HCT116 (cell line): ENCODE measurements around the gene TANGO6. TPM values are rescaled to one million over a fixed set of nuclear protein-coding genes. Genes with fewer than 3 reads are reported as not detected.
"Not testable (repeated sequence)": the region's sequence is repeated elsewhere in the genome, so short reads cannot be mapped to it uniquely, and the experiment has no call there.

Experiments used
- ATAC-seq: fragments of 200-7000 bp; cut with Tn5 transposase; 2 replicates; pipeline ENCODE4 v1.9.1; 2020; ENCODE audit warnings: mild to moderate bottlenecking, moderate library complexity
- BruUV-seq: library from RNA; stranded (reverse); fragments of 400-500 nt; replicated peaks from 2 replicates; lab custom pipeline; 2021; lab: Mats Ljungman, UMichigan
- CTCF ChIA-PET: fragments of 300-600 bp; sonication (Branson Sonifier 250); formaldehyde crosslinking; loops from one replicate; lab custom pipeline; 2021; ENCODE audit warnings: antibody characterized with exemption; lab: Charles Lee
- POLR2A ChIA-PET: fragments of 300-600, 350-600 bp; sonication (Branson Sonifier 250); formaldehyde crosslinking; loops from one replicate; lab custom pipeline; 2021; ENCODE audit warnings: antibody characterized with exemption; lab: Charles Lee
- RAD21 ChIA-PET, 2 experiments: fragments of 300-600 bp; sonication (Branson Sonifier 250); formaldehyde crosslinking; loops; one replicate each; lab custom pipeline; 2023; ENCODE audit warnings: low total read pairs in 2 of 2; ENCODE audit not compliant: uncharacterized antibody in 2 of 2, unreplicated experiment in 2 of 2, low non-redundant PET in 1 of 2; lab: Charles Lee
- DNase-seq: peaks from one replicate; pipeline ENCODE4 v3.0.0-alpha.2; 2010; ENCODE audit warnings: low read depth, low spot score
- H2AFZ ChIP-seq: fragments of 200-600 bp; shearing (Covaris generic), sonication (generic); 2 replicates; pipeline ENCODE4 v1.6.1; 2017; ENCODE audit warnings: low read depth, mixed run types, mixed read lengths, antibody characterized with exemption, low read length; ENCODE audit not compliant: poor library complexity, severe bottlenecking
- H3K27ac ChIP-seq: 2 replicates; pipeline ENCODE4 v1.5.1; 2012; ENCODE audit warnings: low read depth, low read length
- H3K27me3 ChIP-seq: fragments of 200-600 bp; sonication (generic); 2 replicates; pipeline ENCODE4 v1.6.1; 2016; ENCODE audit warnings: mixed run types, low read length, mixed read lengths; ENCODE audit not compliant: insufficient read depth
- H3K36me3 ChIP-seq, 2 experiments: fragments of 200-500 bp in 1 of 2; fragments of 200-600 bp in 1 of 2; sonication (Bioruptor generic) in 1 of 2; sonication (generic) in 1 of 2; 2 replicates each; pipeline versions ENCODE4 v1.5.1 to v1.6.1; 2014 to 2016; ENCODE audit warnings: low read length in 2 of 2, inconsistent platforms in 1 of 2, mixed read lengths in 1 of 2, mixed run types in 1 of 2; ENCODE audit not compliant: insufficient read depth in 2 of 2, control insufficient read depth in 1 of 2
- H3K4me1 ChIP-seq, 2 experiments: fragments of 200-600 bp in 1 of 2; sonication (generic) in 1 of 2; 2 replicates each; pipeline versions ENCODE4 v1.5.1 to v1.6.1; 2012 to 2017; ENCODE audit warnings: low read length in 2 of 2, inconsistent platforms in 1 of 2, mild to moderate bottlenecking in 1 of 2, mixed read lengths in 1 of 2, mixed run types in 1 of 2, moderate library complexity in 1 of 2; ENCODE audit not compliant: insufficient read depth in 2 of 2, control insufficient read depth in 1 of 2
- H3K4me2 ChIP-seq: fragments of 200-600 bp; sonication (generic); 2 replicates; pipeline ENCODE4 v1.6.1; 2017; ENCODE audit warnings: mixed run types, low read length, mixed read lengths
- H3K4me3 ChIP-seq, 2 experiments: fragments of 200-600 bp in 1 of 2; sonication (generic) in 1 of 2; replicated peaks in 1 of 2; 2 replicates each; pipeline ENCODE4 v1.5.1; 2011 to 2016; ENCODE audit warnings: low read length in 2 of 2, control low read depth in 1 of 2, low read depth in 1 of 2, mild to moderate bottlenecking in 1 of 2, mixed read lengths in 1 of 2, mixed run types in 1 of 2
- H3K79me2 ChIP-seq: fragments of 200-600 bp; sonication (generic); 2 replicates; pipeline ENCODE4 v1.6.1; 2017; ENCODE audit warnings: mild to moderate bottlenecking, mixed run types, low read length, moderate library complexity, mixed read lengths; ENCODE audit not compliant: insufficient read depth
- H3K9ac ChIP-seq: fragments of 200-600 bp; sonication (generic); 2 replicates; pipeline ENCODE4 v1.6.1; 2016; ENCODE audit warnings: low read length, mixed read lengths
- H3K9me2 ChIP-seq: fragments of 200-600 bp; sonication (generic), shearing (Covaris generic); 2 replicates; pipeline ENCODE4 v1.6.1; 2017; ENCODE audit warnings: mixed run types, mild to moderate bottlenecking, moderate library complexity; ENCODE audit not compliant: insufficient read depth
- H3K9me3 ChIP-seq, 2 experiments: fragments of 200-500 bp in 1 of 2; fragments of 200-600 bp in 1 of 2; sonication (Bioruptor generic) in 1 of 2; sonication (generic) in 1 of 2; 2 replicates each; pipeline ENCODE4 v1.6.1; 2014 to 2017; ENCODE audit warnings: low read length in 2 of 2, mixed read lengths in 2 of 2, inconsistent platforms in 1 of 2, low read depth in 1 of 2, mild to moderate bottlenecking in 1 of 2, mixed run types in 1 of 2, moderate library complexity in 1 of 2; ENCODE audit not compliant: control insufficient read depth in 1 of 2, insufficient read depth in 1 of 2
- H4K20me1 ChIP-seq: fragments of 200-600 bp; sonication (generic), shearing (Covaris generic); 2 replicates; pipeline ENCODE4 v1.6.1; 2017; ENCODE audit warnings: mixed run types, mild to moderate bottlenecking, moderate library complexity; ENCODE audit not compliant: insufficient read depth
- CBX3 ChIP-seq: IDR thresholded peaks from 2 replicates; pipeline ENCODE4 v1.6.1; 2012; ENCODE audit warnings: low read depth
- CEBPB ChIP-seq: IDR thresholded peaks from 2 replicates; pipeline ENCODE4 v1.6.1; 2012; ENCODE audit warnings: low read depth
- EGR1 ChIP-seq: IDR thresholded peaks from 2 replicates; pipeline ENCODE4 v1.6.1; 2012; ENCODE audit warnings: low read depth
- ELF1 ChIP-seq: IDR thresholded peaks from 2 replicates; pipeline ENCODE4 v1.6.1; 2012; ENCODE audit warnings: low read depth, borderline replicate concordance
- EZH2 ChIP-seq: fragments of 200-600 bp; sonication (generic); IDR thresholded peaks from 2 replicates; pipeline ENCODE4 v1.6.1; 2017; ENCODE audit warnings: antibody characterized with exemption, mixed run types
- FOSL1 ChIP-seq: IDR thresholded peaks from 2 replicates; pipeline ENCODE4 v1.6.1; 2012; ENCODE audit warnings: low read depth
- MAX ChIP-seq: IDR thresholded peaks from 2 replicates; pipeline ENCODE4 v1.6.1; 2012
- POLR2A ChIP-seq: IDR thresholded peaks from 2 replicates; pipeline ENCODE4 v1.7.0; 2011; ENCODE audit warnings: borderline replicate concordance; ENCODE audit not compliant: insufficient read depth, insufficient read length; ENCODE audit errors: extremely low read depth
- POLR2AphosphoS5 ChIP-seq: IDR thresholded peaks from 2 replicates; pipeline ENCODE4 v1.6.1; 2011; ENCODE audit warnings: mild to moderate bottlenecking, low read depth, low read length, moderate library complexity
- SP1 ChIP-seq: IDR thresholded peaks from 2 replicates; pipeline ENCODE4 v1.6.1; 2012; ENCODE audit warnings: low read depth
- YY1 ChIP-seq: IDR thresholded peaks from 2 replicates; pipeline ENCODE4 v1.6.1; 2011; ENCODE audit warnings: low read length, low read depth, moderate library complexity, mild to moderate bottlenecking; ENCODE audit not compliant: insufficient replicate concordance; ENCODE audit errors: extremely low read depth
- ZNF274 ChIP-seq: fragments of 200-500 bp; sonication (Bioruptor generic); IDR thresholded peaks from 2 replicates; pipeline ENCODE4 v1.6.1; 2014; ENCODE audit warnings: mild to moderate bottlenecking, low read depth, low read length, inconsistent platforms
- intact Hi-C: fragments of 100-400 bp; cut with micrococcal nuclease; formaldehyde crosslinking; loops from 2 replicates; pipeline ENCODE4 v1.10.0; 2022
- total RNA-seq: library from RNA; stranded (reverse); gene quantifications from one replicate; pipeline ENCODE4 v1.2.1, GENCODE V29; 2021; ENCODE audit not compliant: unreplicated experiment
- TF ChIP-seq, protein P1 (sequence below): IDR thresholded peaks from 2 replicates; pipeline ENCODE4 v1.6.1; 2011; ENCODE audit warnings: mild to moderate bottlenecking, low read length, moderate library complexity; ENCODE audit not compliant: insufficient replicate concordance; ENCODE audit errors: extremely low read depth

The TANGO6 gene
- total RNA-seq, 1 experiment from 2014 or later: 16.4 TPM

GRCh38 chr16:69057400-69058378 is 214.4 kb downstream of the TANGO6 start (continued):
- TF ChIP-seq CEBPB: peak; percentile 33; the same call in 1 of the 2 replicates

DNA sequence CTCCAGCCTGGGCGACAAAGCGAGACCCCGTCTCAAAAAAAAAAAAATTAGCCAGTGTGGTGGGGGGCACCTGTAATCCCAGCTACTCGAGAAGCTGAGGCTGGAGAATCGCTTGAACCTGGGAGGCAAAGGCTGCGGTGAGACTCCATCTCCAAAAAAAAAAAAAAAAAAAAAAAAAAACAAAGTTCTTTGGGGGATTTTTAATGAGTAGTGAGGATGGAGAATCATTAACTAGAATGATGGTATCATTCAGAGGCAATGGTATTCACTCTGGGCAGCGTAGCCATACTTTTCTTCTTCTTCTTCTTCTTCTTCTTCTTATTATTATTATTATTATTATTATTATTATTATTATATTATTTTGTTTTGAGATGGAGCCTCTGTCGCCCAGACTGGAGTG is 220.2 kb downstream of the TANGO6 start:
- BruUV-seq, H3K36me3 ChIP-seq, intact Hi-C loops, H3K4me3 ChIP-seq, H4K20me1 ChIP-seq, H3K27me3 ChIP-seq, H3K79me2 ChIP-seq, H3K9me2 ChIP-seq, ATAC-seq, H2AFZ ChIP-seq, DNase-seq, H3K9me3 ChIP-seq: not testable (repeated sequence)
- ChIA-PET POLR2A (interaction anchor here (0.7 to 3.9 kb wide), 2 partner anchors 10 to 57 kb away, joined by 4 to 30 read pairs; no protein-coding TSS in a partner anchor), CTCF (interaction anchor here (1.5 kb wide), 1 partner anchor 10 kb away, joined by 6 read pairs; no protein-coding TSS in a partner anchor), RAD21 (interaction anchor here in 1 of 2 experiments (0.6 kb wide), 1 partner anchor 327 kb away, joined by 3 read pairs; the partner anchor contains the start of gene CDH1)
- Histone ChIP-seq H3K9ac (peak overlapping the region; percentile 61), H3K4me2 (peak overlapping the region; percentile 62), H3K4me1 (peaks cover 46 to 82% of the 10 kb centered on the region in 2 experiments), H3K27ac (peak overlapping the region; percentile 72)

GRCh38 chr16:69064124-69064763 is 220.9 kb downstream of the TANGO6 start:
- Histone ChIP-seq H3K27ac (peak overlapping the region; percentile 62), H3K27me3 (no peaks in the 10 kb centered on the region), H3K9me2 (no peaks in the 10 kb centered on the region), H3K4me2 (peak overlapping the region; percentile 62), H3K9ac (peak overlapping the region; percentile 61), H2AFZ (no peak overlapping the region), H3K79me2 (no peaks in the 10 kb centered on the region), H3K4me1 (peaks cover 53 to 84% of the 10 kb centered on the region in 2 experiments), H3K36me3 (no peaks in the 10 kb centered on the region), H4K20me1 (no peaks in the 10 kb centered on the region), H3K9me3 (no peaks in the 10 kb centered on the region), H3K4me3 (peak overlapping the region in 1 of 2 experiments; percentile 4; a peak in 1 of 4 replicates)
- intact Hi-C loops: no loop called here
- ChIA-PET CTCF (interaction anchor here (1.5 kb wide), 1 partner anchor 9 kb away, joined by 6 read pairs; no protein-coding TSS in a partner anchor), RAD21 (interaction anchor here (0.6 to 0.9 kb wide), 2 partner anchors 70 to 327 kb away, joined by 3 read pairs; partner anchors contain the start of gene CDH1 (in 1 of the 2)), POLR2A (interaction anchor here (3.9 kb wide), 1 partner anchor 9 kb away, joined by 30 read pairs; no protein-coding TSS in a partner anchor)
- no TSS peak for BruUV-seq
- DNase-seq: peak; percentile 73
- peak; percentile 79 for ATAC-seq
- no peak for TF ChIP-seq CBX3
- no peak for TF ChIP-seq ELF1
- TF ChIP-seq EGR1: no peak
- peak; percentile 23; the same call in 1 of the 2 replicates for TF ChIP-seq MAX
- no peak for TF ChIP-seq POLR2AphosphoS5
- TF ChIP-seq ZNF274: no peak
- no peak for TF ChIP-seq EZH2
- TF ChIP-seq FOSL1: peak; percentile 11; the same call in 1 of the 2 replicates
- TF ChIP-seq YY1: no peak
- TF ChIP-seq SP1: peak; percentile 60; the same call in 1 of the 2 replicates
- TF ChIP-seq, protein P1, sequence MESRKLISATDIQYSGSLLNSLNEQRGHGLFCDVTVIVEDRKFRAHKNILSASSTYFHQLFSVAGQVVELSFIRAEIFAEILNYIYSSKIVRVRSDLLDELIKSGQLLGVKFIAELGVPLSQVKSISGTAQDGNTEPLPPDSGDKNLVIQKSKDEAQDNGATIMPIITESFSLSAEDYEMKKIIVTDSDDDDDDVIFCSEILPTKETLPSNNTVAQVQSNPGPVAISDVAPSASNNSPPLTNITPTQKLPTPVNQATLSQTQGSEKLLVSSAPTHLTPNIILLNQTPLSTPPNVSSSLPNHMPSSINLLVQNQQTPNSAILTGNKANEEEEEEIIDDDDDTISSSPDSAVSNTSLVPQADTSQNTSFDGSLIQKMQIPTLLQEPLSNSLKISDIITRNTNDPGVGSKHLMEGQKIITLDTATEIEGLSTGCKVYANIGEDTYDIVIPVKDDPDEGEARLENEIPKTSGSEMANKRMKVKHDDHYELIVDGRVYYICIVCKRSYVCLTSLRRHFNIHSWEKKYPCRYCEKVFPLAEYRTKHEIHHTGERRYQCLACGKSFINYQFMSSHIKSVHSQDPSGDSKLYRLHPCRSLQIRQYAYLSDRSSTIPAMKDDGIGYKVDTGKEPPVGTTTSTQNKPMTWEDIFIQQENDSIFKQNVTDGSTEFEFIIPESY: no peak
- no peak for TF ChIP-seq POLR2A
